ENCODE measurements around the gene STK16. TPM values are rescaled to one million over a fixed set of nuclear protein-coding genes. Genes with fewer than 3 reads are reported as not detected.

The STK16 gene
- total and polyA plus RNA-seq, 2 of the 13 experiments (the other 11 are each of a cell fraction or from before 2014, with no cell fraction given) = 28.0 to 50.9 TPM

GRCh38 chr2:219207884-219208740, 37.2 kb upstream of the STK16 start (continued):
- TF ChIP-seq PHF5A (CRISPR knock-in tag; IDR thresholded peaks at IDR 0.05; ENCODE audit: low read depth, unreplicated experiment) (peak; percentile 83), ZBED4 (CRISPR knock-in tag; IDR thresholded peaks at IDR 0.05; ENCODE audit: borderline replicate concordance) (peak; percentile 42; the same call in 1 of the 2 replicates), ZNF30 (CRISPR knock-in tag; IDR thresholded peaks at IDR 0.05) (no peak), TAF1 (CRISPR knock-in tag; IDR thresholded peaks at IDR 0.05) (peak; percentile 49), ZNF281 (CRISPR knock-in tag; IDR thresholded peaks at IDR 0.05; ENCODE audit: borderline replicate concordance) (no peak), ZNF740 (CRISPR knock-in tag; IDR thresholded peaks at IDR 0.05) (0 out of 2 replicates have a peak, but pooled peaks have one; percentile 45), ZSCAN29 (CRISPR knock-in tag; conservative IDR thresholded peaks at IDR 0.05) (peak; percentile 60; the same call in 1 of the 2 replicates), HCFC1 (IDR thresholded peaks at IDR 0.05; ENCODE audit: low read depth, low read length) (no peak), TEF (CRISPR knock-in tag; IDR thresholded peaks at IDR 0.05) (no peak), ZNF276 (CRISPR knock-in tag; IDR thresholded peaks at IDR 0.05; ENCODE audit: low read depth) (no peak), ZNF34 (CRISPR knock-in tag; IDR thresholded peaks at IDR 0.05; ENCODE audit: borderline replicate concordance) (no peak), ZNF235 (CRISPR knock-in tag; IDR thresholded peaks at IDR 0.05; ENCODE audit: borderline replicate concordance) (no peak), HNF4G (IDR thresholded peaks at IDR 0.05; ENCODE audit: borderline replicate concordance, low read depth, low read length) (peak; percentile 89), HNF4G (CRISPR knock-in tag; IDR thresholded peaks at IDR 0.05; ENCODE audit: borderline replicate concordance, low read depth) (peak; percentile 96; the same call in 1 of the 2 replicates), ZFP82 (CRISPR knock-in tag; IDR thresholded peaks at IDR 0.05; ENCODE audit: borderline replicate concordance) (no peak), MYPOP (CRISPR knock-in tag; IDR thresholded peaks at IDR 0.05) (peak; percentile 53; the same call in 1 of the 2 replicates), ZNF432 (CRISPR knock-in tag; IDR thresholded peaks at IDR 0.05; ENCODE audit: borderline replicate concordance) (no peak)
